ENCODE results near the gene ACAD9. TPM values are rescaled to one million over a fixed set of nuclear protein-coding genes. Genes with fewer than 3 reads are reported as not detected.
"Not testable (repeated sequence)": the region's sequence is repeated elsewhere in the genome, so short reads cannot be mapped to it uniquely, and the experiment has no call there.

Gene ACAD9
- polyA plus RNA-seq (2012; rRNA removed), result 38.2 and 41.9 TPM in 2 replicates
- polyA plus RNA-seq (2012; cell fraction: cytosol; rRNA removed), result 21.3 and 28.1 TPM in 2 replicates
- 95.1 and 120 TPM in 2 replicates for polyA plus RNA-seq (2012; cell fraction: nucleus; rRNA removed)

DNA sequence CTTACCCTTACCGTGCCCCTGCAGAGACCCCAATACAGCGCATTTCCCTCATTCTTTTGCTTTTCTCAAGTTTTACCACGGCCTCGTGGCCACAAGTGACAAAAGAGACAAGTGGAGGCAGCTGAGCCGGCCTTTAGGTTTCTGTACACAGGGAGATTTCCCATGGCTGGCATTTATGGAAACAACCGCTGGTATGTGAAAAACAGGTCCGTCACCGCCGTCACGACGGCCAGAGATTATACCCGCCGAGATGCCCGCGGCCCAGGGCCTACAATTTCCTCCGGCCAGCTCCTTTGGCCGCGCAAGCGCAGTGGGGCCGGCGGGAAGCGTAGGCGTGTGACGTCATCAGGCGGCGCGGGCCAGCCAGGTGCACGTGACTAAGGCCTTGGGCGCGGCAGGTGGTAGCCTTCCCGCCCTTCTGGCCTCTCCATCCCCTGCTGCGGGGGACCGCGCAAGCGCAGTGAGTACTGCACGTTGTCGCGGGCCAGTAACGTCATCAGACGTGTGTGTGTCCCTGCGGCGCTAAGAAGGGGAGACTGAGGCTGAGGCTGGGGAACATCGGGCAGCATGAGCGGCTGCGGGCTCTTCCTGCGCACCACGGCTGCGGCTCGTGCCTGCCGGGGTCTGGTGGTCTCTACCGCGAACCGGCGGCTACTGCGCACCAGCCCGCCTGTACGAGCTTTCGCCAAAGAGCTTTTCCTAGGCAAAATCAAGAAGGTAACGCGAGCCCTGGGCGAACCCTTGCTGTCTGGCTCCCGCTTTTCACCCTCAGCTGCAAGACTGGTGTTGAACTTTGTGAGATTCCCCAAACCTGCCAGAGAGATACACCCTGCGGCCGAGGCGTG lies at the start of gene ACAD9:
ACAD9 (plus strand) TSS at position 496 of the 845 bp plus-strand sequence; CDS start at position 568, 72 bp downstream.
- peak within 1 kb of the TSS; percentile 92 to 93 for H3K27ac ChIP-seq (ENCODE audit: low read depth in 2 of 2, low read length in 1 of 2)
- DNase-seq, result peak; percentile 99
- CTCF ChIA-PET, result interaction anchor here (0.6 to 3.2 kb wide), 5 partner anchors 13 to 697 kb away, joined by 3 to 18 read pairs (median 10); no protein-coding TSS in a partner anchor
- peak within 1 kb of the TSS; percentile 96 for H3K4me2 ChIP-seq
- H3K79me2 ChIP-seq (ENCODE audit: insufficient read depth), result peaks cover 64% of the 10 kb centered on the region
- TF ChIP-seq EP300 (IDR thresholded peaks at IDR 0.05; ENCODE audit: borderline replicate concordance in 1 of 2, low read depth in 1 of 2, low read length in 1 of 2) (peak in 1 of 2 experiments; percentile 35; a peak in 1 of 4 replicates), POLR2AphosphoS5 (IDR thresholded peaks at IDR 0.05; ENCODE audit: low read depth, low read length) (peak; percentile 94), FOXM1 (IDR thresholded peaks at IDR 0.05; ENCODE audit: low read depth) (no peak), MXI1 (IDR thresholded peaks at IDR 0.05; ENCODE audit: low read depth, low read length) (peak; percentile 82), TAF1 (IDR thresholded peaks at IDR 0.05; ENCODE audit: borderline replicate concordance, low read depth, low read length) (peak; percentile 71), CHD2 (IDR thresholded peaks at IDR 0.05; ENCODE audit: low read length, partially characterized antibody) (peak; percentile 56), NRF1 (IDR thresholded peaks at IDR 0.05; ENCODE audit: low read depth, low read length) (peak; percentile 87), TEAD4 (IDR thresholded peaks at IDR 0.05; ENCODE audit: borderline replicate concordance, insufficient read depth) (no peak), EZH2phosphoT487 (IDR thresholded peaks at IDR 0.05; ENCODE audit: borderline replicate concordance, low read depth) (no peak), YY1 (IDR thresholded peaks at IDR 0.05; ENCODE audit: low read depth) (no peak), NFIC (IDR thresholded peaks at IDR 0.05; ENCODE audit: borderline replicate concordance) (no peak)
- TF ChIP-seq, protein P1, sequence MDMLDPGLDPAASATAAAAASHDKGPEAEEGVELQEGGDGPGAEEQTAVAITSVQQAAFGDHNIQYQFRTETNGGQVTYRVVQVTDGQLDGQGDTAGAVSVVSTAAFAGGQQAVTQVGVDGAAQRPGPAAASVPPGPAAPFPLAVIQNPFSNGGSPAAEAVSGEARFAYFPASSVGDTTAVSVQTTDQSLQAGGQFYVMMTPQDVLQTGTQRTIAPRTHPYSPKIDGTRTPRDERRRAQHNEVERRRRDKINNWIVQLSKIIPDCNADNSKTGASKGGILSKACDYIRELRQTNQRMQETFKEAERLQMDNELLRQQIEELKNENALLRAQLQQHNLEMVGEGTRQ (IDR thresholded peaks at IDR 0.05; ENCODE audit: borderline replicate concordance, low read depth, low read length), result peak; percentile 94
- TF ChIP-seq, protein P2, sequence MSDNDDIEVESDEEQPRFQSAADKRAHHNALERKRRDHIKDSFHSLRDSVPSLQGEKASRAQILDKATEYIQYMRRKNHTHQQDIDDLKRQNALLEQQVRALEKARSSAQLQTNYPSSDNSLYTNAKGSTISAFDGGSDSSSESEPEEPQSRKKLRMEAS (IDR thresholded peaks at IDR 0.05; ENCODE audit: low read depth), result peak; percentile 98
- TF ChIP-seq, protein P3, sequence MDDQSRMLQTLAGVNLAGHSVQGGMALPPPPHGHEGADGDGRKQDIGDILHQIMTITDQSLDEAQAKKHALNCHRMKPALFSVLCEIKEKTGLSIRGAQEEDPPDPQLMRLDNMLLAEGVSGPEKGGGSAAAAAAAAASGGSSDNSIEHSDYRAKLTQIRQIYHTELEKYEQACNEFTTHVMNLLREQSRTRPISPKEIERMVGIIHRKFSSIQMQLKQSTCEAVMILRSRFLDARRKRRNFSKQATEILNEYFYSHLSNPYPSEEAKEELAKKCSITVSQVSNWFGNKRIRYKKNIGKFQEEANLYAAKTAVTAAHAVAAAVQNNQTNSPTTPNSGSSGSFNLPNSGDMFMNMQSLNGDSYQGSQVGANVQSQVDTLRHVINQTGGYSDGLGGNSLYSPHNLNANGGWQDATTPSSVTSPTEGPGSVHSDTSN (IDR thresholded peaks at IDR 0.05), result no peak
- TF ChIP-seq, protein P4, sequence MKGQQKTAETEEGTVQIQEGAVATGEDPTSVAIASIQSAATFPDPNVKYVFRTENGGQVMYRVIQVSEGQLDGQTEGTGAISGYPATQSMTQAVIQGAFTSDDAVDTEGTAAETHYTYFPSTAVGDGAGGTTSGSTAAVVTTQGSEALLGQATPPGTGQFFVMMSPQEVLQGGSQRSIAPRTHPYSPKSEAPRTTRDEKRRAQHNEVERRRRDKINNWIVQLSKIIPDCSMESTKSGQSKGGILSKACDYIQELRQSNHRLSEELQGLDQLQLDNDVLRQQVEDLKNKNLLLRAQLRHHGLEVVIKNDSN (IDR thresholded peaks at IDR 0.05; ENCODE audit: borderline replicate concordance, low read depth), result peak; percentile 97
- H3F3A ChIP-seq (replicated peaks; ENCODE audit: insufficient read depth), result peaks cover 5% of the 10 kb centered on the region
- no peaks in the 10 kb centered on the region for H3K9me2 ChIP-seq
- H3K9ac ChIP-seq, result peak within 1 kb of the TSS; percentile 98
- POLR2A ChIA-PET, result interaction anchor here (0.5 to 1.9 kb wide), 5 partner anchors 12 to 796 kb away, joined by 3 to 7 read pairs (median 3); no protein-coding TSS in a partner anchor
- H3K4me3 ChIP-seq (ENCODE audit: low read depth in 2 of 2, low read length in 1 of 2), result peak within 1 kb of the TSS; percentile 81 to 95
- H3K27me3 ChIP-seq (ENCODE audit: insufficient read depth), result no peaks in the 10 kb centered on the region
- H3K36me3 ChIP-seq (replicated peaks in 1 of 2; ENCODE audit: control insufficient read depth in 1 of 2, insufficient read depth in 2 of 2, low read length in 1 of 2), result peaks cover 10 to 13% of the 10 kb centered on the region in 2 experiments
- no peaks in the 10 kb centered on the region for H3K9me3 ChIP-seq
- peak within 1 kb of the TSS; percentile 93 for H2AFZ ChIP-seq (ENCODE audit: low read depth)
- peaks cover 0 to 24% of the 10 kb centered on the region in 2 experiments; a peak in 2 of 4 replicates for H3K4me1 ChIP-seq (ENCODE audit: control insufficient read depth in 1 of 2, insufficient read depth in 2 of 2, low read depth in 1 of 2, low read length in 1 of 2)
- under 1% methylated on average over 30 of the region's 65 CpGs for WGBS (ENCODE audit: low lambda C conversion rate)
- no peaks in the 10 kb centered on the region for H4K20me1 ChIP-seq (ENCODE audit: insufficient read depth)

DNA sequence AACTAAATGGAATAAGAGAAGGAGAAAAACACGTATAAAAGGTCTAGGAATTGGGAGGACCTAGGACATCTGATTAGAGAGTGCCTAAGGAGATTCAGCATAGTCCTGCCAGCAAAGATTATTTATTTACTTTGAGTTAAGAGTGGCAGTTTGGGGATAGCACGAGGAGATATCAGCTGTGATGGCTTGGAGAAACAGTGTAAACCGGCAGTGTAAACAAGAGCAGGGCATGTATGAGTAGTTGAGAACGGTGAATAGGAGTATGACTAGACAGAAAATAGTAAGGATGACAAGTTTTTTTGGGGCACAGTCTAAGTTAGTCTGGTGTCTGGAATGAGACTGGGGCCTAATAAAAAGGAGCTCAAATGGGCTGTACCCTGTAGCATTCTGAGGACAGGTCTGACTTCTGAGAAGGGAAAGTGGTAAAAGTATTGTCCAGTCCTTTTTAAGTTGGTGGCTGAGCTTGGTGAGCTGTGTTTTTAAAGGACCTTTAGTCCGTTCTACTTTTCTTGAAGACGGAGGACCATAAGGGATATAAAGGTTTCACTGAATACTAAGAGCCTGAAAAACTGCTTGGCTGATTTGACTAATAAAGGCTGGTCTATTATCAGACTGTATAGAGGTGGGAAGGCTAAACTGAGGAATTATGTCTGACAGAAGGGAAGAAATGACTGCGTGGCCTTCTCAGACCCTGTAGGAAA lies 49.3 kb upstream of the ACAD9 start:
- 85% methylated on average over 7 of the region's 7 CpGs for WGBS (ENCODE audit: low lambda C conversion rate)
- H3F3A ChIP-seq (replicated peaks; ENCODE audit: insufficient read depth); H4K20me1 ChIP-seq (ENCODE audit: insufficient read depth); CTCF ChIA-PET; H3K4me2 ChIP-seq; H2AFZ ChIP-seq (ENCODE audit: low read depth); H3K9me2 ChIP-seq; H3K27ac ChIP-seq (ENCODE audit: low read depth in 2 of 2, low read length in 1 of 2); DNase-seq; H3K9me3 ChIP-seq; H3K79me2 ChIP-seq (ENCODE audit: insufficient read depth); H3K27me3 ChIP-seq (ENCODE audit: insufficient read depth); H3K4me3 ChIP-seq (ENCODE audit: low read depth in 2 of 2, low read length in 1 of 2); H3K9ac ChIP-seq; POLR2A ChIA-PET; H3K4me1 ChIP-seq (ENCODE audit: control insufficient read depth in 1 of 2, insufficient read depth in 2 of 2, low read depth in 1 of 2, low read length in 1 of 2); H3K36me3 ChIP-seq (replicated peaks in 1 of 2; ENCODE audit: control insufficient read depth in 1 of 2, insufficient read depth in 2 of 2, low read length in 1 of 2): not testable (repeated sequence)

DNA sequence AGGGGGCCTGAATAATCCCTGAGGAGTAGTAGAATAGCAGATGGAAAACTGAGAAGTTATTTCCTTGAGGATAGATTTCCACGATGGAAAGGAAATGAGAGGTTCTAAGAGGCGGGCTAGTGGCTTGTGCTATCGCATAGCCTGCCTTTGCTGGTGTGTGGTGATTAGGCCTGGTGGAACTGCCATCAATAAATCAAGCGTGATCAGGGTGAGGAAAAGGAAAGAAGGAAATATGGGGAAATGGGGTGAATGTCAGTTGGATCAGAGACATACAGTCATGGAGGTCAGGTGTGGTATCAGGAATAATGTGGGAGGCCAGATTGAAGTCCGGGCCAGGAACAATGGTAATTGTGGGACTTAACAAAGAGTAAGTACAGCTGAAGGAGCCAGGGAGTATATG lies 48.7 kb upstream of the ACAD9 start:
- CTCF ChIA-PET; H3K4me2 ChIP-seq; H3K27me3 ChIP-seq (ENCODE audit: insufficient read depth); H3K9me3 ChIP-seq; H3K4me1 ChIP-seq (ENCODE audit: control insufficient read depth in 1 of 2, insufficient read depth in 2 of 2, low read depth in 1 of 2, low read length in 1 of 2); H3K9ac ChIP-seq; H4K20me1 ChIP-seq (ENCODE audit: insufficient read depth); H3K4me3 ChIP-seq (ENCODE audit: low read depth in 2 of 2, low read length in 1 of 2); H3K27ac ChIP-seq (ENCODE audit: low read depth in 2 of 2, low read length in 1 of 2); H2AFZ ChIP-seq (ENCODE audit: low read depth); H3F3A ChIP-seq (replicated peaks; ENCODE audit: insufficient read depth); H3K9me2 ChIP-seq; H3K79me2 ChIP-seq (ENCODE audit: insufficient read depth); POLR2A ChIA-PET; DNase-seq; H3K36me3 ChIP-seq (replicated peaks in 1 of 2; ENCODE audit: control insufficient read depth in 1 of 2, insufficient read depth in 2 of 2, low read length in 1 of 2): not testable (repeated sequence)
- WGBS (ENCODE audit: low lambda C conversion rate), result 85% methylated on average over 5 of the region's 5 CpGs

Measured in SK-N-SH (cell line).